LNCAP (cell line): ENCODE measurements around the gene INMT.

Experiments used
- CTCF ChIP-seq: fragments of 450-650 bp; IDR thresholded peaks from 2 replicates; pipeline ENCODE4 v1.5.1; 2017; ENCODE audit warnings: mild to moderate bottlenecking

The INMT gene

GRCh38 chr7:30778255-30779025, 26.5 kb downstream of the INMT start:
- no peak for TF ChIP-seq CTCF

GRCh38 chr7:30779574-30779973, 27.6 kb downstream of the INMT start:
- TF ChIP-seq CTCF = no peak

- TF ChIP-seq CTCF = no peak
Measured at GRCh38 chr7:30780941-30781340, 29.0 kb downstream of the INMT start.

GRCh38 chr7:30782690-30783089, 30.8 kb downstream of the INMT start:
- TF ChIP-seq CTCF = no peak

GRCh38 chr7:30785786-30786185, 33.9 kb downstream of the INMT start:
- no peak for TF ChIP-seq CTCF

GRCh38 chr7:30787486-30787885, 35.6 kb downstream of the INMT start:
- no peak for TF ChIP-seq CTCF

DNA sequence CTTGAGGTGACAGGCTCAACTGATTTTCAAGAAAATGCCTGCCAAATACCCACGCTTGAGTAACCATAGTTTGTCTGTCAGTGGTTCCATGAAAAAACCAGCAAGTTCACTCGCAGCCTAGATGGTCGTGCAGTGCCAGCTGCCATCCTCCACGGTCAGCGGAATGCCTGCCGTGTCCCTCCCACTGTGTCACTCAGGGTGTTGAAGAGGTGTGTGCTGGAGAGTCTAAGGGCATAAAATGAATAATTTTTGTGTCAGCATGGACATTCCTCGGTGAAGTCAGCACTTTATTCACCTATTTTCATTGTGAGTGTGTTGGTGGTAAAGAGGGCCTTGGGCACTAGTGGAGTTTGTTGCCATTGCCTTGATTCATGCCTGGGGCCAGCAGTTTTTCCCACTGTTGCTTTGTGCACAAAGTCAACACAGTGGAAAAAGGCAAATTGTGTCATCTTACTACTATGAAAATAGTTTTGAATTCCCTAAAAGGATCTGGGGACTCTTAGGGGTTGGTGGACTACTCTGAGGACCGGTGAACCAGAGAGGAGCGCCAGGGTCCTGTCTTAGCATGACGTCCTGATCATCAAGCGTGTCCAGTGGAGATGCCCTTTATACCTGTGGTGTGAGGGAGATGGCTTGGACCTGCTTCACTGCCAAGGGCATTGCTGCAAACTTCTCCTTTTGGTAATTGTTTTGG, 36.9 kb downstream of the INMT start:
- TF ChIP-seq CTCF = no peak
